Measurements from ENCODE around the gene TRIM40. TPM values are rescaled to one million over a fixed set of nuclear protein-coding genes. Genes with fewer than 3 reads are reported as not detected.

Gene TRIM40
- total RNA-seq, 1 donor from 2014 or later, result not detected

- no peaks in the 10 kb centered on the region for H3K4me1 Mint-ChIP-seq
- H3K9me3 Mint-ChIP-seq, result no peaks in the 10 kb centered on the region
- DNase-seq (ENCODE audit: low read depth, low spot score), result no peak
- no peak overlapping the region for H3K27ac Mint-ChIP-seq (ENCODE audit: unreplicated experiment)
- H3K4me3 Mint-ChIP-seq, result no peak overlapping the region
- no peaks in the 10 kb centered on the region for H3K36me3 Mint-ChIP-seq (ENCODE audit: low read depth)
- TF ChIP-seq CTCF (conservative IDR thresholded peaks at IDR 0.05), result no peak
- peaks cover 76% of the 10 kb centered on the region for H3K27me3 Mint-ChIP-seq (ENCODE audit: low read depth)
These were observed 14.2 kb upstream of the TRIM40 start for GRCh38 chr6:30121446-30122366.

GRCh38 chr6:30122515-30122914, 13.4 kb upstream of the TRIM40 start:
- H3K4me1 Mint-ChIP-seq, result no peaks in the 10 kb centered on the region
- no peaks in the 10 kb centered on the region for H3K9me3 Mint-ChIP-seq
- TF ChIP-seq CTCF (conservative IDR thresholded peaks at IDR 0.05), result no peak
- no peak for DNase-seq (ENCODE audit: low read depth, low spot score)
- H3K4me3 Mint-ChIP-seq, result no peak overlapping the region
- peaks cover 84% of the 10 kb centered on the region for H3K27me3 Mint-ChIP-seq (ENCODE audit: low read depth)
- H3K36me3 Mint-ChIP-seq (ENCODE audit: low read depth), result no peaks in the 10 kb centered on the region
- H3K27ac Mint-ChIP-seq (ENCODE audit: unreplicated experiment), result no peak overlapping the region

GRCh38 chr6:30127238-30128093, 8.5 kb upstream of the TRIM40 start:
- no peaks in the 10 kb centered on the region for H3K36me3 Mint-ChIP-seq (ENCODE audit: low read depth)
- H3K27ac Mint-ChIP-seq (ENCODE audit: unreplicated experiment), result no peak overlapping the region
- H3K27me3 Mint-ChIP-seq (ENCODE audit: low read depth), result peaks cover 93% of the 10 kb centered on the region
- H3K4me3 Mint-ChIP-seq, result peak overlapping the region; percentile 37
- no peaks in the 10 kb centered on the region for H3K4me1 Mint-ChIP-seq
- no peak for DNase-seq (ENCODE audit: low read depth, low spot score)
- no peak for TF ChIP-seq CTCF (conservative IDR thresholded peaks at IDR 0.05)
- no peaks in the 10 kb centered on the region for H3K9me3 Mint-ChIP-seq

- Mint-ChIP-seq H3K27ac (ENCODE audit: unreplicated experiment) (no peak overlapping the region), H3K36me3 (ENCODE audit: low read depth) (no peaks in the 10 kb centered on the region), H3K9me3 (no peaks in the 10 kb centered on the region), H3K4me3 (no peak overlapping the region), H3K27me3 (ENCODE audit: low read depth) (peaks cover 92% of the 10 kb centered on the region), H3K4me1 (no peaks in the 10 kb centered on the region)
- no peak for TF ChIP-seq CTCF (conservative IDR thresholded peaks at IDR 0.05)
- no peak for DNase-seq (ENCODE audit: low read depth, low spot score)
These were observed 6.4 kb upstream of the TRIM40 start for GRCh38 chr6:30129265-30130178.

- no peak for DNase-seq (ENCODE audit: low read depth, low spot score)
- Mint-ChIP-seq H3K9me3 (no peaks in the 10 kb centered on the region), H3K4me1 (no peaks in the 10 kb centered on the region), H3K27ac (ENCODE audit: unreplicated experiment) (no peak overlapping the region), H3K27me3 (ENCODE audit: low read depth) (peaks cover 90% of the 10 kb centered on the region), H3K36me3 (ENCODE audit: low read depth) (no peaks in the 10 kb centered on the region), H3K4me3 (no peak overlapping the region)
- no peak for TF ChIP-seq CTCF (conservative IDR thresholded peaks at IDR 0.05)
These were observed 5.7 kb upstream of the TRIM40 start for GRCh38 chr6:30130179-30130679.
